ENCODE data around the gene CDKAL1.

DNA sequence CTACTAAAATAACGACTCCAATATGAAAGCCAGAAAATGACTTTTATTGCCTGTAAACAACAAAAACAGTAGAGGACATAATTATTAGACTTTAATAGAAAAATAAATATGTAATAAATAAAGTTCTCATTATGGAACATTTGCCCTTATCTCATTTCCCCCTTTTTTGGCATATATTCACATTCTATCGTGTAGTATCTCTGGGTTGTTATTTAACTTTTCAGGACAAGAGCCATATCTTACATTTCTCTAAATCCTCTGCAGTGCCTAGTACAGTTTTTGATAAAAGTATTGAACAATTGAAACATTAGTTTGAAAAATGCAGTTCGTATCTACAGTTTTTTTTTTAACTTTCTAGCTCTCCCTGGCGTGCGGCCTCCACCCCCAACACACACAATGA, 617.3 kb downstream of the CDKAL1 start:
- TF ChIP-seq, protein P1, sequence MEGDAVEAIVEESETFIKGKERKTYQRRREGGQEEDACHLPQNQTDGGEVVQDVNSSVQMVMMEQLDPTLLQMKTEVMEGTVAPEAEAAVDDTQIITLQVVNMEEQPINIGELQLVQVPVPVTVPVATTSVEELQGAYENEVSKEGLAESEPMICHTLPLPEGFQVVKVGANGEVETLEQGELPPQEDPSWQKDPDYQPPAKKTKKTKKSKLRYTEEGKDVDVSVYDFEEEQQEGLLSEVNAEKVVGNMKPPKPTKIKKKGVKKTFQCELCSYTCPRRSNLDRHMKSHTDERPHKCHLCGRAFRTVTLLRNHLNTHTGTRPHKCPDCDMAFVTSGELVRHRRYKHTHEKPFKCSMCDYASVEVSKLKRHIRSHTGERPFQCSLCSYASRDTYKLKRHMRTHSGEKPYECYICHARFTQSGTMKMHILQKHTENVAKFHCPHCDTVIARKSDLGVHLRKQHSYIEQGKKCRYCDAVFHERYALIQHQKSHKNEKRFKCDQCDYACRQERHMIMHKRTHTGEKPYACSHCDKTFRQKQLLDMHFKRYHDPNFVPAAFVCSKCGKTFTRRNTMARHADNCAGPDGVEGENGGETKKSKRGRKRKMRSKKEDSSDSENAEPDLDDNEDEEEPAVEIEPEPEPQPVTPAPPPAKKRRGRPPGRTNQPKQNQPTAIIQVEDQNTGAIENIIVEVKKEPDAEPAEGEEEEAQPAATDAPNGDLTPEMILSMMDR (IDR thresholded peaks at IDR 0.05), result no peak
- no peak for TF ChIP-seq EZH2 (IDR thresholded peaks at IDR 0.05)

All from neural progenitor cell (in vitro differentiated cells).